GM10266 (cell line): ENCODE measurements around the gene LONRF2.

Experiments
- DNase-seq: peaks from one replicate; pipeline ENCODE4 v3.0.0; 2012; ENCODE audit errors: extremely low spot score
- TF ChIP-seq, protein P1 (sequence below): IDR thresholded peaks from 2 replicates; pipeline ENCODE4 v1.5.1; 2012; ENCODE audit warnings: mild to moderate bottlenecking, low read depth; ENCODE audit not compliant: control insufficient read depth, insufficient read depth; ENCODE audit errors: missing control alignments

Gene LONRF2

DNA sequence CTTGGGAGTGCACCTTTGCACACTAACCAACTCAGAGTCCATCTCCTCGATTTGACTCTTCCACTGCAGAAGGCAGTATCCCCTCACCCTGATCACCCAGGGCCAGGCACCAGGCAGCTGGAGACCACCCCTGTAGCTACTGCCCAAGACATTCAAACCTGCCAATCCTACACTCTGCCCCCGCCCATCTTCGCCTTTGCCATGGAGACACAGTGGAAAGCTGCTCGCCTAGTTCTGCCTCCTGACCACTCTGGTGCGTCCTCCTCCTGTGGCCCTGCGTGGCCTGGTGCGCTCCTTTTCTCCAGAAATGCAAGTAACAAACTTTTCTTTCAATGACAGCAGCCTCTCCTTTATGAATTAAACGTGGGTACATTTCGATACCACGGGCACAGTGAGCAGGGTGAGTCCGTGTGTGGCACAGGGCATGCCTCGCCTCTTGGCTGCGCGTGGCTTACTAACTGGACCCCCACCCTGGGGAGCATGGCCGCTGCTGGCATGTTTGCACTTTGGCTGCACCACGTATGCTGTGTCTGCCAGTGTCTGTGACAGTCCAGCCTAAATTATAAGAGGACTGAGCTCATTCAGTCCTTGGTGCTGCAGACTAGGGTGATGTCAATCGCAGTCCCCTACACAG is 47.6 kb downstream of the LONRF2 start:
- TF ChIP-seq, protein P1, sequence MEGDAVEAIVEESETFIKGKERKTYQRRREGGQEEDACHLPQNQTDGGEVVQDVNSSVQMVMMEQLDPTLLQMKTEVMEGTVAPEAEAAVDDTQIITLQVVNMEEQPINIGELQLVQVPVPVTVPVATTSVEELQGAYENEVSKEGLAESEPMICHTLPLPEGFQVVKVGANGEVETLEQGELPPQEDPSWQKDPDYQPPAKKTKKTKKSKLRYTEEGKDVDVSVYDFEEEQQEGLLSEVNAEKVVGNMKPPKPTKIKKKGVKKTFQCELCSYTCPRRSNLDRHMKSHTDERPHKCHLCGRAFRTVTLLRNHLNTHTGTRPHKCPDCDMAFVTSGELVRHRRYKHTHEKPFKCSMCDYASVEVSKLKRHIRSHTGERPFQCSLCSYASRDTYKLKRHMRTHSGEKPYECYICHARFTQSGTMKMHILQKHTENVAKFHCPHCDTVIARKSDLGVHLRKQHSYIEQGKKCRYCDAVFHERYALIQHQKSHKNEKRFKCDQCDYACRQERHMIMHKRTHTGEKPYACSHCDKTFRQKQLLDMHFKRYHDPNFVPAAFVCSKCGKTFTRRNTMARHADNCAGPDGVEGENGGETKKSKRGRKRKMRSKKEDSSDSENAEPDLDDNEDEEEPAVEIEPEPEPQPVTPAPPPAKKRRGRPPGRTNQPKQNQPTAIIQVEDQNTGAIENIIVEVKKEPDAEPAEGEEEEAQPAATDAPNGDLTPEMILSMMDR = no peak
- no peak for DNase-seq

DNA sequence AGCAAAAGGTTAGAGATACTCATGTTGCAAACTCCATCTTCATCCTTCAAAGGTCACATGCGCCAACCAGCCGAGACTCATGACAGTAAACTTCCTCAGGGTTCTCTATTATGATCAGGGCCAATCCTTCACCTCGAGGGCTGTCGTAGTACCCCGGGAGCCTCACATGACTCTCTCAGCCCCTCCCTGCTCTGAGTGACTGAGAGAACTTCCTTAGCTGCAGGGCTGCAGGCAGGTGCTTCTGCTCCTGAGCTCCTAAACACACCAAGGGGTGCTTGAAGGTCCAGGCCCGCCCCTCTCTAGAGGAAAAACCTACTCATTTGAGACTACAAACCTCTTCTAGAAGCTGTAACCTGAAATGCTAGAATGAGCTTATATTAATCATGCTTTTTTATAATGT is 48.2 kb downstream of the LONRF2 start:
- DNase-seq = no peak
- TF ChIP-seq, protein P1 = no peak

DNA sequence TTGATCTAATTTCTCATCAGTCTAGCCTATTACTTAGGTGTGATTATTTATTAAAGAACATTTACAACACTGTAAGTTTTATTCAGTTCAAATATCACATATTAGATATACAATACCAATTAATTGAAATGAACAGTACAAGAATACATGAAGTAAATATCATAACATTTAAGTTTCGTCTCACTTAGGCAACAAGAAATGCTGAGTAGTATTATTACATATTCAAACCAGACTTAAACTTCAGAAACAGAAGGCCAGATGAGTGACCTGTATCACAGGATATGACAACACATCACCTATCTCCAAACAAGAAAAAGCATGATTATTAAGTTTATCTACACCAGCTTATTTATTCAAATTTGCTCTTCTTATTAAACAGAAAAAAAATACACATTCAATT is 48.9 kb downstream of the LONRF2 start:
- TF ChIP-seq, protein P1 = no peak
- DNase-seq = no peak

DNA sequence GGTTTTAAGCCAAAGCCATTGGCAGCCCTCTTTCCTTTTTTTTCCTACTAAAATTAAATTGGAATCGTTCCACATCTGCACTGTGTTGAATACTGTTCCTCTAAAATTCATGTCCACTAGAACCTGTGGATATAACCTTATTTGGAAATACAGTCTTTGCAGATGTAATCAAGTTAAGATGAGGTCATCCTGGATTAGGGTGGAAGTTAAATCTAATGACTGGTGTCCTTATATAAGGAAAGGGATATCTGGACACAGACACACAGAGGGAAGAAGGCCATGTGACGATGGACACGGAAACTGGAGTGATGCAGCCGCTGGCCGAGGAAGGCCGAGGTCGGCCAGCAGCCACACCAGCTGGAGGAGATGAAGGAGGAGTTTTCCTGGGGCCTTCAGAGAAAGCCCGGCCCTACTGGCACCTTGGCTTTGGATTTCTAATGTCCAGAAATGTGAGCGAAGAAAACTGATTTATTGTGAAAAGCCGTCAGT is 49.4 kb downstream of the LONRF2 start:
- TF ChIP-seq, protein P1 = no peak
- no peak for DNase-seq

DNA sequence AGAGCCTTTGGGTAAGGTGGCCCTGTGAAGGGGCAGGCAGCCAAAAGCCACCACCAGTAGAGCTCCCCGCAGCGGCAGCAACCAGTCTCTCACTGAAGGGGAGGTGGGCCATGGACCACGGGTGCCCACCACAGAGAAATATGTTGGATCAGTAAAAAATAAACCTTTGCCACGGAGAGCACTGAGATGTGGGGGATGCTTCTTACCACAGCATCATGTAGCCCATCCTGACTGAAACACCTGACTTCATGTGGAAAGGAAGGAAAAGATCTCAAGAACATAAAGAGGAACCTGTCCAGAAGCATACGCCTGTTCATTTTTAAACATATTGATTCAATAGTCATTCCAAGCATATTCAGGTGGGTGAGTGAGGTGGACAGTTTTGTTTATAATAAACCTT is 51.1 kb downstream of the LONRF2 start:
- TF ChIP-seq, protein P1 = no peak
- no peak for DNase-seq

DNA sequence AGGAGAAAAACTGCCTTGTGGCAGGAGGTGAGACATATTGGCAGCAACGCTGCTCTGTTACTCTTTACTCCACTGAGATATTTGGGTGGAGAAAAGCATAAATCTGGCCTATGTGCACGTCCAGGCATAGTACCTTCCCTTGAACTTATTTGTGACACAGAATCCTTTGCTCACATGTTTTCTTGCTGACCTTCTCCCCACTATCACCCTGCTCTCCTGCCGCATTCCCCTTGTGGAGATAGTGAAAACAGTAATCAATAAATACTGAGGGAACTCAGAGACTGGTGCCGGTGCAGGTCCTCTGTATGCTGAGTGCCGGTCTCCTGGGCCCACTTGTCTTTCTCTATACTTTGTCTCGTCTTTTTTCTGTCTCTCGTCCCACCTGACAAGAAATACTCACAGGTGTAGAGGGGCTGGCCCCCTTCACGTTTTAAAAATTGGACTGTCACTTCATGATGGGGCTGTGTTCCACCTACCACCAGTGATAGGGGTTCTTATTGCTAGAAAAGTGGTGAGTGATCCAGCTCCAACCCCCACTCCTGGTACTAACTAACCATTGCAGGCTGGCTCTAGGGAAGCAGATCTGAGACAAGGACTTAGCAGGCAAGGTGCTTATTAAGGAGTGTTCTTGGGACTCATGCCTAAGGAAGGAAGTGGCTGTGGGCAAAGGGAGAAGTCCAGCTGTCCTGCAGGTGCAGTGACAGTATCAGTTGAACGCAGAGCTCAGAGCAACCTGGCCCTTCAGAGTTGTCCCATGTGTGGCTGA is 51.7 kb downstream of the LONRF2 start:
- DNase-seq = no peak
- TF ChIP-seq, protein P1 = no peak

DNA sequence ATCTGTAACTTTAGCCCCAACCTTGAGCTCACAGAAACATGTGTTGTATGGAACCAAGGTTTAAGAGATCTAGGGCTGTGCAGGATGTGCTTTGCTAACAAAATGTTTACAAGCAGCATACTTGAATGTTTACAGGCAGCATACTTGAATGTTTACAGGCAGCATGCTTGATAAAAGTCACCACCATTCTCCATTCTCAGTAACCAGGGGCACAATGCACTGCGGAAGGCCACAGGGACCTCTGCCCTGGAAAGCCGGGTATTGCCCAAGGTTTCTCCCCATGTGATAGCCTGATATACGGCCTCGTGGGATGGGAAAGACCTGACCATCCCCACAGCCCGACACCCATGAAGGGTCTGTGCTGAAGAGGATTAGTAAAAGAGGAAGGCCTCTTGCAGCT is 52.4 kb downstream of the LONRF2 start:
- DNase-seq = no peak
- TF ChIP-seq, protein P1 = no peak
